MG63 (cell line): ENCODE measurements around the gene LHFPL6. TPM values are rescaled to one million over a fixed set of nuclear protein-coding genes. Genes with fewer than 3 reads are reported as not detected.

Experiments used
- DNase-seq: peaks from one replicate; pipeline ENCODE4 v3.0.0-alpha.2; 2020
- H3K27me3 ChIP-seq: fragments of 250-450 bp; sonication (Bioruptor Pico); 2 replicates; pipeline ENCODE4 v1.5.1; 2020; ENCODE audit warnings: mild to moderate bottlenecking, moderate library complexity
- H3K36me3 ChIP-seq: fragments of 250-450 bp; sonication (Bioruptor Pico); 2 replicates; pipeline ENCODE4 v1.5.1; 2020; ENCODE audit warnings: mild to moderate bottlenecking, moderate library complexity
- H3K4me3 ChIP-seq: fragments of 250-450 bp; sonication (Bioruptor Pico); 2 replicates; pipeline ENCODE4 v1.5.1; 2020; ENCODE audit warnings: mild to moderate bottlenecking, moderate library complexity
- H3K9me3 ChIP-seq: fragments of 250-450 bp; sonication (Bioruptor Pico); 2 replicates; pipeline ENCODE4 v1.5.1; 2020; ENCODE audit warnings: mild to moderate bottlenecking, moderate library complexity
- total RNA-seq: library from RNA; depleted of rRNA; stranded (reverse); fragments of >200 nt; shearing (Covaris generic); gene quantifications from 2 replicates; pipeline ENCODE4 v1.2.3, GENCODE V29; 2014; ENCODE audit warnings: low replicate concordance

LHFPL6 gene
- total RNA-seq, 1 experiment from 2014 or later, result 71.5 TPM

GRCh38 chr13:39600766-39601165 is 2.2 kb downstream of the LHFPL6 start:
- DNase-seq, result no peak
- Histone ChIP-seq H3K9me3 (0 out of 2 replicates have a peak, but pooled peaks cover 4% of the 10 kb centered on the region), H3K4me3 (peak overlapping the region; percentile 100), H3K27me3 (no peaks in the 10 kb centered on the region), H3K36me3 (peaks cover 44% of the 10 kb centered on the region)

GRCh38 chr13:39599842-39600241 is 3.2 kb downstream of the LHFPL6 start:
- Histone ChIP-seq H3K36me3 (peaks cover 52% of the 10 kb centered on the region), H3K4me3 (peak overlapping the region; percentile 100), H3K27me3 (no peaks in the 10 kb centered on the region), H3K9me3 (peaks cover 6% of the 10 kb centered on the region; the same call in 1 of the 2 replicates)
- DNase-seq, result no peak

- DNase-seq, result no peak
These were observed 4.0 kb downstream of the LHFPL6 start for GRCh38 chr13:39599012-39599411.

GRCh38 chr13:39597838-39598237 is 5.2 kb downstream of the LHFPL6 start:
- peaks cover 6% of the 10 kb centered on the region; the same call in 1 of the 2 replicates for H3K9me3 ChIP-seq
- no peak overlapping the region for H3K4me3 ChIP-seq
- DNase-seq, result no peak
- no peaks in the 10 kb centered on the region for H3K27me3 ChIP-seq
- H3K36me3 ChIP-seq, result peaks cover 59% of the 10 kb centered on the region

More at GRCh38 chr13:39599012-39599411, 4.0 kb downstream of the LHFPL6 start:
- Histone ChIP-seq H3K27me3 (no peaks in the 10 kb centered on the region), H3K4me3 (peak overlapping the region; percentile 100), H3K9me3 (peaks cover 6% of the 10 kb centered on the region; the same call in 1 of the 2 replicates), H3K36me3 (peaks cover 60% of the 10 kb centered on the region)

GRCh38 chr13:39596685-39597084 is 6.3 kb downstream of the LHFPL6 start:
- H3K9me3 ChIP-seq, result peaks cover 6% of the 10 kb centered on the region; the same call in 1 of the 2 replicates
- peaks cover 56% of the 10 kb centered on the region for H3K36me3 ChIP-seq
- no peaks in the 10 kb centered on the region for H3K27me3 ChIP-seq
- no peak for DNase-seq
- no peak overlapping the region for H3K4me3 ChIP-seq

- H3K9me3 ChIP-seq, result peaks cover 6% of the 10 kb centered on the region; the same call in 1 of the 2 replicates
- H3K4me3 ChIP-seq, result no peak overlapping the region
- peaks cover 55% of the 10 kb centered on the region for H3K36me3 ChIP-seq
- DNase-seq, result no peak
- no peaks in the 10 kb centered on the region for H3K27me3 ChIP-seq
These were observed 6.8 kb downstream of the LHFPL6 start for GRCh38 chr13:39596176-39596575.

GRCh38 chr13:39590466-39591036 is 12.4 kb downstream of the LHFPL6 start:
- DNase-seq, result no peak
- Histone ChIP-seq H3K27me3 (no peaks in the 10 kb centered on the region), H3K36me3 (peaks cover 29% of the 10 kb centered on the region), H3K4me3 (no peak overlapping the region), H3K9me3 (peaks cover 2% of the 10 kb centered on the region; the same call in 1 of the 2 replicates)

GRCh38 chr13:39588384-39588783 is 14.6 kb downstream of the LHFPL6 start:
- Histone ChIP-seq H3K9me3 (no peaks in the 10 kb centered on the region), H3K36me3 (peaks cover 17% of the 10 kb centered on the region), H3K27me3 (no peaks in the 10 kb centered on the region), H3K4me3 (no peak overlapping the region)
- DNase-seq, result no peak

GRCh38 chr13:39587939-39588338 is 15.1 kb downstream of the LHFPL6 start:
- Histone ChIP-seq H3K4me3 (no peak overlapping the region), H3K27me3 (no peaks in the 10 kb centered on the region), H3K36me3 (peaks cover 17% of the 10 kb centered on the region), H3K9me3 (no peaks in the 10 kb centered on the region)
- DNase-seq, result no peak

GRCh38 chr13:39586958-39587605 is 15.9 kb downstream of the LHFPL6 start:
- no peaks in the 10 kb centered on the region for H3K9me3 ChIP-seq
- H3K27me3 ChIP-seq, result no peaks in the 10 kb centered on the region
- H3K4me3 ChIP-seq, result no peak overlapping the region
- H3K36me3 ChIP-seq, result peaks cover 25% of the 10 kb centered on the region
- no peak for DNase-seq

- no peaks in the 10 kb centered on the region for H3K9me3 ChIP-seq
- no peak overlapping the region for H3K4me3 ChIP-seq
- DNase-seq, result no peak
- H3K27me3 ChIP-seq, result no peaks in the 10 kb centered on the region
- H3K36me3 ChIP-seq, result peaks cover 27% of the 10 kb centered on the region
These were observed 16.8 kb downstream of the LHFPL6 start for GRCh38 chr13:39586151-39586550.

GRCh38 chr13:39585219-39585618 is 17.8 kb downstream of the LHFPL6 start:
- Histone ChIP-seq H3K36me3 (peaks cover 27% of the 10 kb centered on the region), H3K4me3 (no peak overlapping the region), H3K9me3 (no peaks in the 10 kb centered on the region), H3K27me3 (no peaks in the 10 kb centered on the region)
- no peak for DNase-seq

- no peak for DNase-seq
- Histone ChIP-seq H3K4me3 (no peak overlapping the region), H3K27me3 (no peaks in the 10 kb centered on the region), H3K36me3 (peaks cover 28% of the 10 kb centered on the region; the same call in 1 of the 2 replicates), H3K9me3 (no peaks in the 10 kb centered on the region)
These were observed 22.0 kb downstream of the LHFPL6 start for GRCh38 chr13:39580881-39581575.

GRCh38 chr13:39578821-39579291 is 24.1 kb downstream of the LHFPL6 start:
- Histone ChIP-seq H3K9me3 (no peaks in the 10 kb centered on the region), H3K27me3 (no peaks in the 10 kb centered on the region), H3K4me3 (no peak overlapping the region), H3K36me3 (peaks cover 30% of the 10 kb centered on the region; the same call in 1 of the 2 replicates)
- DNase-seq, result peak; percentile 30

GRCh38 chr13:39577838-39578491 is 25.0 kb downstream of the LHFPL6 start:
- DNase-seq, result no peak
- Histone ChIP-seq H3K9me3 (no peaks in the 10 kb centered on the region), H3K4me3 (no peak overlapping the region), H3K36me3 (peaks cover 30% of the 10 kb centered on the region; the same call in 1 of the 2 replicates), H3K27me3 (no peaks in the 10 kb centered on the region)

GRCh38 chr13:39577203-39577602 is 25.8 kb downstream of the LHFPL6 start:
- Histone ChIP-seq H3K27me3 (no peaks in the 10 kb centered on the region), H3K4me3 (no peak overlapping the region), H3K9me3 (no peaks in the 10 kb centered on the region), H3K36me3 (peaks cover 23% of the 10 kb centered on the region; the same call in 1 of the 2 replicates)
- DNase-seq, result no peak
